Measurements from ENCODE around the gene MMS19.
"Not testable (repeated sequence)": the region's sequence is repeated elsewhere in the genome, so short reads cannot be mapped to it uniquely, and the experiment has no call there.

MMS19 gene

GRCh38 chr10:97459933-97460332, 38.3 kb downstream of the MMS19 start:
- DNase-seq, result no peak

DNA sequence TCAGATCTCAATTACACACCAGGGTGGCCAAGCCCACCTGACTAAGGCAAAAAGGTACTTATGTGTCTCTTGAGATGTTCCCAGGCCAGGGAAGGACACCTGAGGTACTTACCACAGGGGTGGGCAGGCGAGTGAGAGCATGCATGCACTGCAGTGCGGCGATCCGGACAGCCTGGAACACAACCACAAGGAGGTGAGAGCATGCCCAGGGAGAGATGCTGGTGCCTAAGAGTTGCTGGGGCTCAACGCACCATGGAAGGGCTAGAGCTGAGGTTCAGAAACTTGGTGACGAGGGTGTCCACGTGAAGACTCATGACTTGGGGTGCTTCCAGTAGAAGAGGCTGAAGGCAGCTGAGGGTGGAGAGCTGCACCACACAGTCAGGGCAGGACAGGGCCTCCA, 39.1 kb downstream of the MMS19 start:
- no peak for DNase-seq

- DNase-seq, result no peak
Measured at GRCh38 chr10:97456686-97457065, 41.5 kb downstream of the MMS19 start.

GRCh38 chr10:97456034-97456685, 42.1 kb downstream of the MMS19 start:
- no peak for DNase-seq

- no peak for DNase-seq
Measured at GRCh38 chr10:97454330-97455036, 43.7 kb downstream of the MMS19 start.

DNA sequence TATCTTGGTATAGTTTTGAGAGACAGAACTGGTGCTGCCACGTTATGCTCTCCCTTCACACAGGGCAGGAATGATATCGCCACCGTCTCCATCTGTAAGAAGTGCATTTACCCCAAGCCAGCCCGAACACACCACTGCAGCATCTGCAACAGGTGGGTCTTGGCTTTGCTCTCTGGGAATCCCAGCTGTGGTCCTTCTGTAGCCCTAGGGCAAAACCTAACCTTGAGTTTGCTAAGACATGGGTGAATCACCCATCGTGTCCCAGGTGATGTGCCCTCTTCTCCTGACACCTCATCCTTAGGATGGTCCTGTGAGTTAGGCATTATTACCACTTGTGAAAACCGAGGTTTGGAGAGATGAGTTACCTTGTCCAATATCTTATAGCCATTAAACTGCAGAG, 45.9 kb downstream of the MMS19 start:
- no peak for DNase-seq

GRCh38 chr10:97451605-97452004, 46.6 kb downstream of the MMS19 start:
- no peak for DNase-seq

DNA sequence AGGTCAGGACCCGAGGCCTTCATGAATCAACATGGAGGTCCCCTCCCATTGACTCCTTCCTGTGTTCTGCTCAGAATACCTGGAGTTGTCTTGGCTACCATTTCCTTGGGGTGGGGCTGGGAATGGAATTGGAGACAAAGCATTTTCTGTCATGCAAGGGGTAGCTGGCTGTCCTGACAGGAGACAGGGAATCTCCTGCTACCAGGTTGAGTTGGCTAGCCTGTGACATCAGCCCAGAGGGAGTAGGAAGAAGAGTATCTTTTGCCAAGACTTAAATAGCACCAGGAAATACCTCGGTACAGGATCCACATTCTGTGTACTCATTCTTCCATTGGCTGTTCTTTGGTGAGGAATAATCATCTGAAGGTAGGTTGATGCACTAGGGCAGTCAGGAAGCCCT, 47.4 kb downstream of the MMS19 start:
- DNase-seq, result no peak

GRCh38 chr10:97445722-97446639, 52.2 kb downstream of the MMS19 start, which contains the start of the genes EXOSC1 and ZDHHC16:
Gene EXOSC1, minus strand, starts transcription at chr10:97446006. Its CDS starts 21 bp downstream, at chr10:97445985.
Gene ZDHHC16, plus strand, starts transcription at chr10:97446175. Its CDS starts 5,501 bp downstream, at chr10:97451676.
- DNase-seq, result peak; percentile 93

DNA sequence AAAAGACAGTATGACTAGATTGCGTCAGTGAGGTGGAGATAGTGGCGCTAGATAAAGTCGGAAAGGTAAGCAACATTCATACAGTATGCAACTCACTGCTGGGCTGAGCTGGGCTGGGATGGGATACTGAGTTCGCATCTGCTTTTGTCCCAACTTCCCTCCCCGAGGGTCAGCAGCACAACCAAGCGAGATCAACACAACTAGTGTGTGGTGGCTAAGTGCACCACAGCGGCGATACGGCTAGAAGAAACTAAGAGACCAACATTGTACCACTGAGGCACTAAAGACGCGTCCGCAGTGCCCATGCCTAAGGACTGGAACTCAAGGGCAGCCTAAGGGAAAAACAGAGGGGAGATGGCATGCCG, 52.9 kb downstream of the MMS19 start:
- DNase-seq, result no peak

- DNase-seq, result no peak
Measured at GRCh38 chr10:97444212-97444611, 54.0 kb downstream of the MMS19 start.

DNA sequence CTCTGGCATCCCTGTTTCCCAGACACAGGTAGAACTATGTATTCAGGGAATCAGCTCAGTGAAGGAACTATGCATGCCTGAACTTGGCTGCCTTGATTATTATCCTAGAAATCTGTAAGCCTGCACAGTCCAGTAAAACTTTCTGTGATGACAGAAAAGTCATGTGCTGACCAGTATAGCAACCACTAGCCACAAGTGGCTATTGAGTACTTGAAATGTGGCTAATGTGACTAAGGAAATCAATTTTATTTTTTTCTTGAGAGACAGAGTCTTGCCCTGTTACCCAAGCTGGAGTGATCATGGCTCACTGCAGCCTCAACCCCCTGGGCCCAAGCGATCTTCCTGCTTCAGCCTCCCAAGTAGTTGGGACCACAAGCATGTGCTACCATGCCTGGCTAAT, 55.9 kb downstream of the MMS19 start:
- DNase-seq, result no peak

- DNase-seq, result no peak
Measured at GRCh38 chr10:97435211-97435610, 63.0 kb downstream of the MMS19 start.

GRCh38 chr10:97434557-97434956, 63.7 kb downstream of the MMS19 start:
- no peak for DNase-seq

GRCh38 chr10:97434055-97434454, 64.2 kb downstream of the MMS19 start:
- no peak for DNase-seq

DNA sequence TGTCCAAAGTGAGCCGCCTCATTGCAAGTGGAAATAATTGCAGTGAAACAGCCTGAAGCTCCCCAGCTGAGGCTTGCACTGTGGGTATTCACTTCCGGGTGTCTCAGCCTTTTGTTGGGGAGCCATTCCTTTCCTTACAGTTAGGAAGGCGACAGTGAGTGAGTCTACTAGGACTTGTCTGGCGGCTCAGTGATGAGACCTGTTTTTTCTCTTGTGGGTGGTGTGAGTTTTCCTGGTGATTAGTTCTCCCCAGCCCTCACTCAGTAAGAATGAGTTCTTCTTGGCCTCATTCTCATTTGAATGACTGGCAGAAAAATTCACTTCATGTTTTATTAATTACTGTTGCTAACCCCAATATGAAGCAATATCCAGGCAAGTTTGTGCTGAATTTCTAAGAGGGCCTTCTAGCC, 69.6 kb downstream of the MMS19 start:
- DNase-seq, result peak; percentile 41

- DNase-seq, result peak; percentile 56
Measured at GRCh38 chr10:97427571-97428179, 70.5 kb downstream of the MMS19 start.

GRCh38 chr10:97426776-97427570, 71.2 kb downstream of the MMS19 start:
- DNase-seq, result no peak

DNA sequence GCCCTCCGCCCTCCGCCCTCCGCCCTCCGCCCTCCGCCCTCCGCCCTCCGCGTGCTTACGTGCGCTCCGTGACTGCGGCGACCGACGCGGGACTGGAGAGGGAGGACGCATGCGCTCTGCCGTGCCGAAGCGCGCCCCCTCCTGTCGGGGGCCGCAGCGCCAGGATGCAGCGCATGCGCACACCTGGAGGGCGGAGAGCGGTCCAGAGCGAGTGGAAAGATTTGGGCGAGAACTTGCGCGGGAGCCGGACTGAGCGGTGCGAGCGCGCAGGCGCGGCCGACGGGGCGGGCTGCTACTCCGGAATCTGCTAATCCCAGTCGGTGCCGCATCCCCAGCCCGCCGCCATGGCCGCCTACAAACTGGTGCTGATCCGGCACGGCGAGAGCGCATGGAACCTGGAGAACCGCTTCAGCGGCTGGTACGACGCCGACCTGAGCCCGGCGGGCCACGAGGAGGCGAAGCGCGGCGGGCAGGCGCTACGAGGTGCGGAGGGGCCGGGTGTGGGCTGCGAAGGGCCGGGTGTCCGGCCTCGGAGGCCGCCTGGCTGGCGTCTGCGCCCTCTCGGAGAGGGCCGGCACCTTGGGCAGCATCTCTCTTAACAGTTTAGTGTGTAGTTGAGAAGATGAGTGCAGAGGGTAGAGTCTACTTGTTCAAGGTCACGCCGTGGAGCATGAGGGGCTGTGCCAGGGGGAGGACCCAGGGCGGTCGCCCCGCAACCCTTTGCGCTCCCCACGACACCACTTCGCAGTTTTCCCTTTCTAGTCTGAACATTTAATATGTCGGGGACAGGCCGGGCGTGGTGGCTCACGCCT, 72.1 kb downstream of the MMS19 start, which contains the start of gene PGAM1:
TSS of gene PGAM1 (plus strand) at position 228 of the 812 bp plus-strand sequence. CDS start at position 345, 117 bp downstream.
- peak; percentile 91 for DNase-seq

- not testable (repeated sequence) for DNase-seq
Measured at GRCh38 chr10:97423757-97424098, 74.5 kb downstream of the MMS19 start.

DNA sequence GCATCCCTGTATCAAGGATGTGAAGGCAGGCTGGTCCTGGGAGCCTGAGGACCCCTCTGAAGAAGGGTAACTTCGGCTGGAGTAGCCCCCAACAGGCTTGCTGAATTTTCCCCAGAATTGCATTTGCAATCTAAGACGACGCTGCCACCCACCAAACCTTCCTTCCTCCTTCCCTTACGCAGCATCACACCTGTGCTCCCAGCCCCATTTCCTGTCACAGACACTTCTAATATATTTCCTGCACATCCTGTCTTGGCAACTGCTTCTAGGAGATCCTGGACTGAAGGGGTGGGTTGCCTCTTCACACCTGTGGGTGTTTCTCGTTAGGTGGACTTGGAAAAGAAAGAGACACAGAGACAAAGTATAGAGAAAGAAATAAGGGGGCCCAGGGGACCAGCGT, 81.7 kb downstream of the MMS19 start:
- DNase-seq, result no peak

Data from stimulated activated naive CD4-positive, alpha-beta T cell treated with Interleukin-2 at 50 U/mL for 16 hours (primary cell).